NCI-H1048 (cell line): Measurements from ENCODE around the gene KRI1.

Experiments used
- DNase-seq: peaks from one replicate; lab custom pipeline; 2025; lab: John Stamatoyannopoulos, UW

The KRI1 gene

DNA sequence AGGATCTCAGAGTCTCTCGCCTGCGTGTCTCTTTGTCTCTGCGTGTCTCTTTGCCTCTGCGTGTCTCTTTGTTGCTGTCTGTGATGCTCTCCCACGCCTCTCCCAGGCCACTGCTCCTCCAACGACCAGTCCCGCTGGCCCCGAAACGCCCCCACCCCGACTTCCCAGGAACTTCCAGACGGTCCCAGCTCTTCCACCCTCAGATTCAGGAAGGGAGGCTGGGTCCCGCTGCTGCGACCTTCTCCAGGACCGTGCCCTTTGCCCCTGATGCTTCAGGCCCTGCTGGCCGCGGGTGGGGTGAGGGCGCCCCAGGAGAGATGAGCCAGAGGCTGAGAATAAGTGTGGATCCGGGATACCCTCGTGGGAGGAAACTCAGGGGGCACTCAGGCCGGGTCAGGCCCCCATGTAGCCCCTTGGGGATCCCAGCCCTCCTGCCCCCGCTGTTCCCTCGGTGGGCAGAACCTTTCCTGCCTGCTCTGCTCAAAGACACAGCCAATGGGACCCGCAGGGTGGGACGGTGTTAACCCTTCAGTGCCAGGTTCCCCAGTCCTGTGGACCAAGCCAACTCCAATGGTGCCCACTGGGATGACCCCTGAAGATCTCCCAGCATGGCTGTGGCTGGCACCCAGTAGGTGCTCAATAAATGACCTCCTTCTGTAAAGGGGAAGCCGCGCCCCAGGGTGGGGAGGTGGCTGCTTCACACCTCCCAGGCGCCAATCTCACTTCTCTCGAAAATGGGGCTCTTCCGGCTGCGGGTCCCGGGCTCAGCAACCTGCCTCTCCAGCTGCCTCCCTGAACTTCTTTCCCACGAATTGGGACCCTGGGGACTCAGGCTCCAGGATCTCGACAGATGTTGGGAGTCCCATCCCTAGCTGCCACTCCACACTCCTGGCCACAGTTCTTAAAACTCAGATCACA, 47.1 kb downstream of the KRI1 start:
- no peak for DNase-seq

DNA sequence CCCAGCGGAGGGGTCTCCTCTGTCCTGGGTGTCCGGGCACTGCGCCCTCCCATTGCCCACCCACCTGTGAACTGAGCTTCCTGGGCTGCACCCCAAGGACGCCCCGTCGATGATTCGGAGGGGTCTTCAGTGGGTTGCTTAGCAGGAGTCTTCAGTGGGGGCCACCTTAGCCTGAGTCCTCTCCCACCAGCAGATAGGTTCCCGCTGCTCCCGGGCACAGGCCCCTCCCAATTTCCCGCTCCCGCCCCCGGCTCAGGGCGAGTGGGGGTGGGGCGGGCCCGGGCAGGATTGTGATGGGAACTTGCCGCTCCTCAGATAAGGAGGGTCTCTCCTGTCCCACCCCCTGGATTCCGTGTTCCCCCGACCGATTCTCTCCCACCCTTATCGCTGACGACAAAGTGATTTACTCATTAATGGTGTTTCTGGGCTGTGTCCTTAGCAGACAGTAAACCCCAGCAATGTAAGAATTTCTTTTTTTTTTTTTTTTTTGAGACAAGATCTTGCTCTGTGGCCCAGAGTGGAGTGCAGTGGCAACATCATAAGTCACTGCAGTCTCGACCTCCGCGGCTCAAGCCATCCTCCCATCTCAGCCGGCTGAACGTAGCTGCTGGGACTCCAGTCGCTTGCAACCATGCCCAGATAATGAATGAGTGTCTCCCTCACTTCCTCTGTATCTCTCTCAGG, 47.9 kb downstream of the KRI1 start:
- DNase-seq = no peak

DNA sequence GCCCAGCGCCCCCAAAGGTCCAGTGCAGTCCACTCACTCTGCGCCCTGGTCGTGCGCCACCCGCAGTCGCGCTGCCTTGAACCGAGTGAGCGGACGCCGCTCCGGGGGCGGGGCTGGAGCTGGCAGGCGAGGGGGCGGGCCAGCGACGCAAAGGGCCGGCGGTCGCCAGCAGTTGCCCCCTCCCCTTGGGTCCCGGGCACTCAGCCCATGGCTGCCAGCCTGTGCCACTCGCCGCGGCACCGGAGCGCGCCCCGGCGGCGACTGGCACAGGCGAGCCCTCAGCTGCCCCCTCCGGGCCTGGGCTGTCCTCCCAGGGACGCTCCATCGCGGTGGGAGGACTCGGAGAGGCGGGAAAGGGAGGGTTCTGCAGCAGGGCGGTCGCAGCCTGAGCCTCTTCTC, 48.5 kb downstream of the KRI1 start, which contains the start of gene S1PR5:
Gene S1PR5, minus strand, starts transcription at position 87 of the 399 bp plus-strand sequence. CDS start 2,436 bp downstream, outside the sequence.
- DNase-seq = no peak

DNA sequence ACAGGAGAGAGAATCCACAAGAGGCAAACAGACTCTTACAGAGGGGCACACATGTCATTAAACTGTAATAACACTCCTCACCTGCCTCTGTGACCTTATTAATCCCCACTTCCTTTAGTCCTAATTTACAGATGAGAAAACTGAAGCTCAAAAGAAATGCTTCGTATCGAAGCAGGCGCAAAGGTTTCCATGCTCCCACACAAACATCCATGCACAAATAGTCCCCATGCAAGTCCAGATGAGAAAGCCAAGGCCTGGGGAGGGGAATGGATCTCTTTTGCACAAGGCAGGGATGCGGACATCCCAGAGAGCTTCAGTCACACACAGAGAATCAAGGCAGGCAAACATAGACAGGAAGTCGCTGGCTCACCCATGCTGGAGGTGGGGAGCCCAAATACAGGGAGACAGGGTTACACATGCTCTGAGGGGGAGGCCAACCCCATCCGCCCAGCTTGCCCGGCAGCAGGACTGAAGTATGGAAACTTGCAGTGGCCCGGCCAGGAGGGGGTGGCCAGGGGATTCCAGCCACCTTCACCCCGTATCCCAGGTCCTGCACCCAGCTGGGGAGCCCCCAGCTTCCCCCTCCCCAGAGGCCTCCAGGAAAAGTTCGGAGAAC, 49.0 kb downstream of the KRI1 start:
- DNase-seq = no peak

DNA sequence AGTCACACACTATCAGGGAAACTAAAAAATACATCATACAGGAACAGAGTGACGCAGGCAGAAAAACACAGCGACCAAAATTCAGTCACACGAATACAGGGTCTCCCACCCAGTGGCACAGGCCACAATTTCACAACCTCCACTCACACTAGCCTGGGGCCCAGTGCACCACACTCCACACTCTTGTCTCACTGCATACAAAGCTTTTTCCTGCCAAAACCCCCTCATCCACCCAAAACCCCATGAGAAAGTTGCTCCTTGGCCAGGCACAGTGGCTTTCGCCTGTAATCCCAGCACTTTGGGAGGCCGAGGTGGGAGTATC, 49.8 kb downstream of the KRI1 start:
- DNase-seq = no peak

DNA sequence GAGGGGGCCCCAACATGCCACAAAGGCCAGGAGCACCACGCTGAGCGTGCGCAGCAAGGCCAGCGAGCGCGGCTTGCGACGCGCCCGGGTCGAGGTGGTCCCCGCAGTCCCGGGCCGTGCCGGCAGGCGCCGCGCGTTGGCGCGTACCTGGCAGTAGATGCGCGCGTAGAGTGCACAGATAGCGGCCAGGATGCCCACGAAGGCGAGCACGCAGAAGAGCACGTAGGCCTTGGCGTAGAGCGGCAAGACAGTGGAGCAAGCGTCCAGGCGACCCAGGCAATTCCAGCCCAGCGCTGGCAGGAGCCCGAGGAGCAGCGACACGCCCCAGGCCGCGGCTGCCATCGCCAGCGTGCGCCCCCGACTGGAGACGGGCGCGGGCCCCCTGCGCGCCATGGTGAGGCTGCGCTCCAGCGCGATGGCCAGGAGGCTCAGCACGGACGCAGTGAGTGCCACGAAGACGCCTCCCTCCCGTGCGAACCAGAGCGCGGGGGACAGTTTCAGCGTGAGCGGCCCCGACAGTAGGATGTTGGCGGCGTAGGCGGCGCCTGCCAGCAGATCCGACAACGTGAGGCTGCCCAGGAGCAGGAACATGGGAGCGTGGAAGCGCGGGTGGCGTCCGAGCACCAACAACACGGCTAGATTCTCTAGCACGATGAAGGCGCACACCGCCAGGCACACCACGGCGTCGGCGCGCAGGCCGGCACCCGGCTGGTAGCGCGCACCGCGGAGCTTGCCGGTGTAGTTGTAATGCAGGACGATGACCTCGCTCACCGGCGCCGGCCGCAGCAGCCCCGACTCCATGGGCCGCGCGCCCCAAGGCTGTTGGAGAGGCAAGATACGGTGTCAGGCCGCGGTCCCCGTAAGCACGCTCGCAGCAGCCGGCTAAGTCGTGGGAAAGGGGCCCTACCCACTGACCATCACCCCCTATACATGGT, 51.3 kb downstream of the KRI1 start:
- no peak for DNase-seq

DNA sequence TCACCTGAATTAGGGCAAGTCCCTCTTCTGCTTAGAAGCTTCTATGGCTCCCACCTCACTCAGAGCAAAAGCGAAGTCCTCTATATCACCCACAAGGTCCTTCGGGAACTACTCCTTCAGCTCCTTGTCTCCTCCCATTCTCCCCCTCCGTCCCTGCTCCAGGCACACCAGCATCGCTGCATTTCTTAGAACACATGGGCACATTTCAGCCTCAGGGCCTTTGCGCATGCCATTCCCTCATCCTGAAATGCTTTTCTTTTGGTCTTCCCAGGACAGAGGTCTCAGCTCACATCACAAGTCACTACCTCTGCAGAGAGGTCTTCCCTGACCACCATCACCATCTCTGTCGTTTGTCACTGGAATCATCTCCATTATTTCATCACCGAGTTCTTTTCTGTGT, 52.6 kb downstream of the KRI1 start:
- DNase-seq = no peak

DNA sequence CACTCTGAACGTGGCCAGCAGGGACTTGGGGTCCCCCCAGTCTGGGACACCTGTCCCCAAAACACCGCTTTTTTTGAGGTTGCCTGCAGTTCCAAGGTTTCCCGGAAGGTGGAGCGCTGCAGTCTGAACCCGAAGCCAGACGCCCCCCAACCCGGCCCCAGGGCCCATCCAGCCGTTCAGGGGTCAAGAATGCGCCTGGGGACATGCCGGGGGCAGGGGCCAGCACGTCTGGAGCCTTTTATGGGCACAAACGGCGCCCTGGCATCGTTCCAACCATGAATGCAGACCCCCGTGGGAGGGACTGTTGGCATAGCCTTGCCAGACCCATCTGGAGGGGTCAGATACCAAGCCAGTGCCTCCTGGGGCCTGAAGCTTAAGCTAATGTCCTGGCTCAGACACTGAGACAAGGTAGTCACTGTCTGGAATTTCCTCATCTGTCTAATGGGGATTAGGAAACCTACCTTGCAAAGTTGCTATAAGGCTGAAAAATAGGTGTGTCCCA, 55.5 kb downstream of the KRI1 start:
- DNase-seq = no peak

DNA sequence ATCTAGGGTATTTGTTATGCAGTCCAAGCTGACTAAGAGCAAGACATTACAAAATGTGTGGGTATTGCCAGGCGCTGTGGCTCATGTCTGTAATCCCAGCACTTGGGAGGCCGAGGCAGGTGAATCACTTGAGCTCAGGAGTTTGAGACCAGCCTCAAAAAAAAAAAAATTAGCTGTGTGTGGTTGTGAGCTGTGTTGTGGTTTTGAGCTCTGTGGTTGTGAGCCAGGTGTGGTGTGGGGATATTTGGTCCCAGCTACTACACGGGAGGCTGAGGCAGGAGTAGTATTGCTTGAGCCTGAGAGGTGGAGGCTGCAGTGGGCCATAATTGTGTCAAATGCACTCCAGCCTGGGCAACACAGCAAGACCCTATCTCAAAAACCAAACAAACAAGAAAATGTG, 57.1 kb downstream of the KRI1 start:
- no peak for DNase-seq

DNA sequence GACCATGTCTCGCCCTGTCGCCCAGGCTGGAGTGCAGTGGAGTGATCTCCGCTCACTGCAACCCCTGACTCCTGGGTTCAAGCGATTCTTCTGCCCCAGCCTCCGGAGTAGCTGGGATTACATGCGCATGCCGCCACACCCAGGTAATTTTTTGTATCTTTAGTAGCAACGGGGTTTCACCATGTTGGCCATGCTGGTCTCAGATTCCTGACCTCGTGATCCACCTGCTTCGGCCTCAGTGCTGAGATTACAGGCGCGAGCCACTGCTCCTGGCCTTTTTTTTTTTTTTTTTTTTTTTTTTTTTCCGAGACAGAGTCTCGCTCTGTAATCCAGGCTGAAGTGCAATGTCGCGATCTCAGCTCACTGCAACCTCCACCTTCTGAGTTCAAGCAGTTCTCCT, 57.8 kb downstream of the KRI1 start:
- no peak for DNase-seq

DNA sequence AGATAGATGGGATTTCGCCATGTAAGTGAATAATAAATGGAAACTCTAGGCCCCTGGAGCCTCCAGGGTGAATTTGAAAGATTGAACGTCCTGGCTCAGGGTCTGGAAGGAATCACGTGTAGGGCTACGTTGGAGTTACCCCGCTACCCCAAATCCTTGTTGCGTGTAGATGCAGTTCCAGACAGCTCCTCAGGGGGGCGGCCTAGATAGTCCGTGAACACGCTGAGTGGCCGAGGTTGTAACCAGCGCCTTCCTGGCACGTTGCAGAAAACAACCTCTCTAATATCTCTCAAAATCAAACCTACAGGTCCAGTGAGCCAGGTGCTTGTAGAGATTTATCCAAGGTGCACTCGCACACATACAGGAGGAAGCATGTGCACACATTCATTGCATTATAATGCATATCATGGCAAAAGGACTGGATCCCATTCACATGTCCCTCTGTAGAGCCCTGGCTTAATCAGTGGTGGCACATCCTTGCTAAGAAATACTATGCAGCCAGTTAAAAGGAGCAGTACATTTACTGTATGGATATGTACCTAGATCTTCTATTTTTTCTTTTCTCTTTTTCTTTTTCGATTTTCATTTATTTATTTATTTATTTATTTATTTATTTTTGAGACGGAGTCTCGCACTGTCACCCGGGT, 60.1 kb downstream of the KRI1 start:
- DNase-seq = peak; percentile 51
